PC-9 (cell line): ENCODE results near the gene SYCE3.

Source experiments
- CTCF ChIP-seq: fragments of 200-600 bp; sonication (generic); conservative IDR thresholded peaks from 2 replicates; pipeline ENCODE4 v1.6.1; 2017; ENCODE audit warnings: mixed run types, antibody characterized with exemption, mild to moderate bottlenecking, moderate library complexity
- EZH2 ChIP-seq: fragments of 200-600 bp; sonication (generic); IDR thresholded peaks from 2 replicates; pipeline ENCODE4 v1.8.0; 2017; ENCODE audit warnings: antibody characterized with exemption, low read depth

- no peak for TF ChIP-seq CTCF
- TF ChIP-seq EZH2: no peak
These were observed 39.8 kb downstream of the SYCE3 start for GRCh38 chr22:50522806-50523438.
